NCI-H2029 (cell line): ENCODE measurements around the gene RPS18.
"Not testable (repeated sequence)": the region's sequence is repeated elsewhere in the genome, so short reads cannot be mapped to it uniquely, and the experiment has no call there.

Experiments used
- DNase-seq: peaks from one replicate; lab custom pipeline; 2025; lab: John Stamatoyannopoulos, UW

Gene RPS18

GRCh38 chr6:33272275-33273128 is 627 bp downstream of the RPS18 start:
- DNase-seq, result no peak

GRCh38 chr6:33273129-33273923 is 1.5 kb downstream of the RPS18 start:
- DNase-seq, result no peak

GRCh38 chr6:33273924-33274902 is 2.3 kb downstream of the RPS18 start:
- DNase-seq, result no peak

- DNase-seq, result not testable (repeated sequence)
Observed at GRCh38 chr6:33275795-33276580, 4.1 kb downstream of the RPS18 start.

- no peak for DNase-seq
Observed at GRCh38 chr6:33276581-33276863, 4.6 kb downstream of the RPS18 start.

GRCh38 chr6:33276864-33277662 is 5.2 kb downstream of the RPS18 start, which contains the start of gene B3GALT4:
Gene B3GALT4, plus strand, starts transcription at chr6:33277123. Its CDS starts 297 bp downstream, at chr6:33277420.
- DNase-seq, result peak; percentile 67

GRCh38 chr6:33277663-33278391 is 6.0 kb downstream of the RPS18 start:
- no peak for DNase-seq

- no peak for DNase-seq
Observed at GRCh38 chr6:33278392-33278741, 6.5 kb downstream of the RPS18 start.

GRCh38 chr6:33278810-33279209 is 6.9 kb downstream of the RPS18 start:
- DNase-seq, result no peak

GRCh38 chr6:33279257-33279695 is 7.4 kb downstream of the RPS18 start:
- DNase-seq, result no peak

GRCh38 chr6:33279971-33280511 is 8.2 kb downstream of the RPS18 start:
- peak; percentile 83 for DNase-seq

GRCh38 chr6:33280539-33280938 is 8.7 kb downstream of the RPS18 start:
- no peak for DNase-seq

- not testable (repeated sequence) for DNase-seq
Observed at GRCh38 chr6:33285214-33285613, 13.3 kb downstream of the RPS18 start.

GRCh38 chr6:33286946-33287914 is 15.4 kb downstream of the RPS18 start:
- DNase-seq, result no peak

- DNase-seq, result no peak
Observed at GRCh38 chr6:33288141-33288920, 16.5 kb downstream of the RPS18 start.

- peak; percentile 92 for DNase-seq
Observed at GRCh38 chr6:33288921-33289783, 17.3 kb downstream of the RPS18 start, which contains the start of the genes PFDN6 and WDR46. Gene PFDN6, plus strand, starts transcription at chr6:33289601. Its CDS starts 256 bp downstream, at chr6:33289857. Gene WDR46, minus strand, starts transcription at chr6:33289239. Its CDS starts 69 bp downstream, at chr6:33289170.
